Stimulated activated CD8-positive, alpha-beta memory T cell treated with anti-CD3 and anti-CD28 coated beads, Interleukin-15, amount 100 ng/mL, for 4 hours (primary cell): ENCODE data around the gene CD40LG.

ENCODE experiments used
- DNase-seq, 2 donors: peaks; one replicate each; pipeline ENCODE4 v3.0.0-alpha.2; 2020; ENCODE audit warnings: low read depth in 2 of 2

Gene CD40LG

DNA sequence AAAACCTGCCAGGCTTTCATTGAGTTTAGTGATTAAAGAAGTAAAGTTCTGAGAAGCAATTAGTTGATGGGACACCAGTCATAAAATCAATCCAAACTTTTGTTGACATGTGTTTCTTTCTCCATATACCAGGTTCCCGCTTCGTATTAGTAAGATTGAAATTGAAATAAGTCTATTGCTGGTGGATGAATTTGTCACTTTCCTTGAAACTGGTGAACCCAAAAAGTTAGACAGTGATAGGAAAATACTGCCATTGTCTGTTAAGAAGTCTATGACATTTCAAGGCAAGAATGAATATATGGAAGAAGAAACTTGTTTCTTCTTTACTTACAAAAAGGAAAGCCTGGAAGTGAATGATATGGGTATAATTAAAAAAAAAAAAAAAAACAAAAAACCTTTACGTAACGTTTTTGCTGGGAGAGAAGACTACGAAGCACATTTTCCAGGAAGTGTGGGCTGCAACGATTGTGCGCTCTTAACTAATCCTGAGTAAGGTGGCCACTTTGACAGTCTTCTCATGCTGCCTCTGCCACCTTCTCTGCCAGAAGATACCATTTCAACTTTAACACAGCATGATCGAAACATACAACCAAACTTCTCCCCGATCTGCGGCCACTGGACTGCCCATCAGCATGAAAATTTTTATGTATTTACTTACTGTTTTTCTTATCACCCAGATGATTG lies at the start of gene CD40LG:
CD40LG (plus strand) TSS at position 482 of the 684 bp plus-strand sequence; CDS start at position 573, 91 bp downstream.
- DNase-seq = no peak

DNA sequence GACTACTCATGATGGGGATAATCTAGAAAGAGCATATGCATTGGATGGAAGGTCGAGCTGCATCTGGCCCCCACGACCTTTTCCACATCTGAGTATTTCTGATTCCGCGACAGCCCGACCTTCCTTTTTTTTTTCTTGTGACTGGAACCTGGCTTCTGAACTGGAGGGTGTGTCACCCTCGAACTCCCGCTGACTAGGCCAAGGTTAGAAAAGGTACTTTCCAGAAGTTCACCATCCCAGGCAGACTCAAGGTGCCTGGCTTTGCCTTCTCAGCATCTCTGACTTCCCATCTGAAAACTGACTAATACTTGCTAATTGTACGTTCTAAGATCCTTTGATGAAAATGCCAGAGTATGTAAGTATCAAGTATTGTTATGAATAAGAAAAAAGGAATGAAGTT lies 49.3 kb upstream of the CD40LG start:
- no peak for DNase-seq

DNA sequence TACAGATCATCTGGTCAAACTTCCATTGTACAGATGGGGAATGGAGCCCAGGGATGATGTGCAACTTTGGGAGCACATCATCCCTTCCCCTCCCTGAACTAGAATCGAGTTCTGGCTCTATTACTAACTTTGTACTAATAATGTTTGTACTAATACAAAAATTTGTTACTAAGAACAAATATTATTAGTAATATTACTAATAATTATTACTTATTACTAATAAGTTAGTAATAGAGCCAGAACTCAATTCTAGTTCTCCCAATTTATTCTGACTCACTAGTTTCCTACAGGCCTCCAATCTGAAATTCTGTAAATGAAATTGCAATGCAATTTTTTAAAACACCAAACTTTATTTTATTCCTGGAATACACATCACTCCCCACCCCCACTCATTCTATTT lies 47.9 kb upstream of the CD40LG start:
- DNase-seq = no peak

DNA sequence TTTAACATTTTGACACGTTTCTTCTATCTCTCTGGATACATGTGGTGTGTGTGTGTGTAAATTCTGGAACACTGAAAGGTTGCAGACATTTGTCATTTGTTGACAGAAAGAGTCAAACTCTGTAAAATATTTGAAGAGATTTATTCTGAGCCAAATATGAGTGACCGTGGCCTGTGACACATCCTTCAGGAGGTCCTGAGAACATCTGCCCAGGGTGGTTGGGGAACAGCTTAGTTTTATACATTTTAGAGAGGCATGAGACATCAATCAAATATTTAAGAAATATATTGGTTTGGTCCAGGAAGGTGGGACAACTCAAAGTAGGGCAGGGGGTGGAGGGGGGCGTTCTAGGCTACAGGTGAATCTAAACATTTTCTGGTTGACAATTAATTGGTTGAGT lies 40.7 kb upstream of the CD40LG start:
- DNase-seq = no peak

DNA sequence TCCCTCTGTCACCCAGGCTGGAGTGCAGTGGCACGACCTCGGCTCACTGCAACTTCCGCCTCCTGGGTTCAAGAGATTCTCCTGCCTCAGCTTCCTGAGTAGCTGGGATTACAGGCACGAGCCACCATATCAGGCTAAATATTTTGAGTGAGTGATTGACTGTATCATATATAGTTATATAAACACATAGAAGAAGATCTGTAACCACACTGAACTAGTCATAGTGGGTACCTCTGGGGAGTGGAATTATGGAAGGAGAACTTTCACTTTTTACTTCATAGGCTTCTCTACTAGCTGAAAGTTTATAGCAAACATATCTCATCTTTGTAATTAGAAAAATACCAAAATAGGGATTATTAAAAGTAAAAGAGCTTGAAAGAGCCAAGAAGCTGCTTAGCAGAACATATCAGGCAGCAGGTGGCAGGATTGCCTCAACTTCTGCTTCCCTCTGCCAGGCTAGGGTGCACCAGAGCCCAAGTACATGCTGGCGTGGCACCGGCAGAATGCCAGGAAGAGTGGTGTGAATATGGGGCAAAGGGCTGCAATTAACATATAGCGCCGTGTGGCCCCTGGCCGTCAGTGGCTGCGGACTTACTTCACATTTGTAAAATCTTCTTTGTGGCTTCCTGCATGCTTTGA lies 39.5 kb upstream of the CD40LG start:
- peak in 1 of 2 donors; percentile 14 for DNase-seq

DNA sequence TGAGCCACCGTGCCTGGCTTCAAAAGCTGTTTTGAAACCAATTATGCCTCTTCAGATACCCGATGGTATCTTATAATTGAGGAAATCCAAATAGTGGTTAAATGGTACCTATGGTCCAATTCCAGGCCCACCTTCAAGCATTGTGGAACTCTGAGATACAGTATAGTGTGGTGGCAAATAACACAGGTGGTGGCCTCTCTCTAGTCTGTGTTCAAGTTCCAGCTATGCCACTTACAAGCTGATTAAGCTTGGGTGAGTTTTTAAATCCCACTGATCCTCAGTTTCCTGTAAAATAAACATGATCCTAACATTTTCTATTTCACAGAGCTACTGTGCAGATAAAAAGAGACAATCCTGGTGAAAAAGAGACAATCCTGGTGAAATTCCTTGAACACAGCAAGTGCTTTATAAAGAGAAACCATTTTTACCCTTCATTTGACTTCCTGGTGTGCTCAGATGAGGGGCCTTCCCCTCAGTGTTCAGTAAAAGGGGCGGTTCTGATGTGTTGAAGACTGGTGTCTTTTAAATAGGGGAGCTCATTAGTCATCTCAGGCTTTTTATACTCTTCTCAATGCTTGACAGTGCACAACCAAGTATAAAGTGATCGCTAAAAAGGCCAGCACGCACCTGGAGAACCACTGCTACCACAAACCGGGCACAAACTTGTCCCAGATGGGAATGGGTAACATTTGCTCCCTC lies 30.8 kb upstream of the CD40LG start:
- no peak for DNase-seq

DNA sequence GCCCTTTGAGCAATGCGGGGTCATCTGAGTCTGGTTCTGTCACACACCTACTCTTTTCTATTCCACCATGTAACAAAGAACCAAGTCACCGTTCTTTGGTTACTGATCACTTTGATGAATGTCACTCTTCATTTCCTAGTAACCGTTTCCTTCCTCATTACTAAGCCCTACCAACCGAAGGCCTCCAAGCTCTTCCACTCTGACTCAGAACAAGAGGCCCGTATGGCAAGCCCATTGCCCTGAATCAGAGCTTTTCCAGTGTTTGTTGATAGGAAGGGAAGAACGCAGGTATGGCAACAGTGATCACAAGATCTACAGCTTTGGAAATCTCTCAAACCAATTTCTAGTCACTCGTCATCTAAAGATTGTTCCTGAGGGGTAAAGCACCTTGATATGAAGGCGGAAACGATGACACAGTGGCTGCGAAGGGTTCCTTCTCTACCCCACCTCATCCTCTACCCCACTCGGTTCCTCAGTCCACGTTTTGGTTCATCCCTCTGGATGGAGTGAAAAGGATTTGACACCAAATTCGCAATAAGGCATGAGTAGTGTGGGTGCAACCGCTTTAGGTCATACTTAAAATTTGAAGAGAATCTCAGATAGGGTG lies 28.0 kb upstream of the CD40LG start:
- DNase-seq = no peak

DNA sequence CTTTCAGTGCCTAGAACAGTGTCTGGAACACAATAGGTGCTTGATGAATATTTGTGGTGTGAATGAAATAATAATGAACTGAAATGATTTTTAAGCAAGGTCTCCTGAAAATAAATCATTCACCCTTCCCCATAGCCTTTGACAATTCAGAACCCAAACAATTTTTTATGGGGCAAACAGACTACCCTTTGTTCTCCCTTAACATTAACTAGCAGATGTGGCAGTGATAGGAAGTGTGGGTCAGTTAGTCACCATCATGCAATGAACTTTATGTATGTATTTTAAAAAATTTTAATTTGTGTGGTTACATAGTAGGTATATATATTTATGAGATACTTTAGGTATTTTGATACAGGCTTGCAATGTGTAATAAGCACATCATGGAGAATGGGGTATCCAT lies 27.2 kb upstream of the CD40LG start:
- no peak for DNase-seq

DNA sequence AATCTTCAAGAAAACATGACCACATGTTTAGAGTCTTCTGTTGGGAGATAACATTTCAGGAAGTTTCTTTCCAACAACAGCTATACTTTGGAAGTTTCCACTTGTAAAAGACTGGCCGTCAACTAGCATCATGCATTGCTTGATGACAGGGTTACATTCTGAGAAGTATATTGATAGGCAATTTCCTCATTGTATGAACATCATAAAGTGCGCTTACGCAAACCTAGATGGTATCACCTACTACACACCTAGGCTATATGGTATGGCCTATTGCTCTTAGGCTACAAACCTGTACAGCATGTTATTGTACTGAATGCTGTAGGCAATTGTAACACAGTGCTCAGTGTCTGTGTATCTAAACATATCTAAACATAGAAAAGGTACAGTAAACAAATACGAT lies 25.4 kb upstream of the CD40LG start:
- no peak for DNase-seq

DNA sequence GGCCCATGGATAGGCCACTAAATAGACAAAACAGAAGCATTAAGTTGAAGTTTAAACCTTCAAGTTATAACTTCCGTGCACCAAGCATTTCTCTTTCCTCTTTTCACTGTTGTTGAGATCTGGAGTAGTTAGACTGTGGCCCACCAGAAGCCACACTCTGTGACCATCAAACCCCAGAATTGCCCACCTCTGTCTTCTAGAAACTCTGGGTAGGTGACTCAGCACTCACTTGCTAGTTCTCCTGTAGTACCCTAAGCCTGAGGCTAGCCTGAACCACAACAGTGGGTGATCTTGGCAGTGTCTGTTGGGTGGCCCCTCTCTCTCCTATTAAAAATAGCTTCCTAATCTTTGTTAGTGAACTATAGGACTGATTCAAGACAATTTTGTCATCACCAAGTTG lies 24.6 kb upstream of the CD40LG start:
- no peak for DNase-seq

DNA sequence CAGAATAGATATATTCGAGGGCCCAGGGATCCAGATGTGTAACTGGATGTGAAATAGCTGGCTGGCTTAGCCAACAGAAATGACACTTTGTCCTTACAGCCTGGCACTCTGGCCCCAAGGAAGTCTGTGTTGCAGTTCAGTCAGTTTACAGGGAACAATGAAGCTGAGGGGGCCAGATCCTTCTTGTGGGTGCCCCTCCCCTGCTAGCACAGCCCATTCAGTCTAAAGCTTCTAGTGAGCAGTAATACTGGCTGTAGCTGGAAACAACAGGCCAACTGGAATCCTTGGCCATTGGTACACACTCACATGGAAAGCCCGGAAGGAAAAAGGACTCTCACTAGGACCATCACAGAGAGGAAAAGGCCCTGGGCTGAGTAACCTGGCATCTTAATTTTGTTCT lies 22.7 kb upstream of the CD40LG start:
- no peak for DNase-seq

DNA sequence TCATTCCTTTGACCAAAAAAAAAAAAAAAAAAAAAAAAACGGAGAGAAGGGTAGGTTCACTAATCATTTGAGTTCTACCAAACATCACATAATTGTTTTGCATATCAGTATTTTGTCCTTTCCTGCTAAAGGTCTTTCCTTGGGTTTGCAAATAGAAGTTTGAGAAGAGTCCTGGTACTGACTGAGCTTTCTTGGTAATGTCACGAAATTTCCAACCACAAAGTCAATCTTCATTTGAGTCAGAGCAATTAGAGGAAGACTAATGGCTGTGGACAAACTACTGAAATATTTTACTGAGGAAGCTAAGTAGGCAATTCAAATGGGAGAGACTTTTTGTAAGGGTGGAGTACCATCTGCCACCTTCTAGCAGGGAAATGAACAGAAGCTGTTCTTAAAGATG lies 21.7 kb upstream of the CD40LG start:
- no peak for DNase-seq

DNA sequence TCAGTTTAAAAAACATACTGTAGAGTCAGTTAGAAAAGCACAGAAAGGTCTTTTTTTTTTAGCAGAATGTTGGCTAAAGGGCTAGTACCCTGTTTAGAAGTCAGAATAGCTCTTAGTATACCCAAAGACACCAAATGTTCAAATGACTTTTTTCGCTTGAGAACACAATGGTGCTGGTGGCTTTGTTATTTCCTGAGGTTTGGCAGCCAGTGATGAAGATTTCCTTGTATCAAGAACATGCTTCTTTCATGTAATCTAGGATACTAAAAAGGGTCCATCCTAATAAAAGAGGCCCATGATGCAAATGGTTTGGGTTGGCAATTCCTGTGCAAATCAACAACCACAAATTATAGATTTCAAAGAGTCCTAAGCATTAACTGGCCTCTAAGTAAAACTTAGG lies 21.1 kb upstream of the CD40LG start:
- no peak for DNase-seq

DNA sequence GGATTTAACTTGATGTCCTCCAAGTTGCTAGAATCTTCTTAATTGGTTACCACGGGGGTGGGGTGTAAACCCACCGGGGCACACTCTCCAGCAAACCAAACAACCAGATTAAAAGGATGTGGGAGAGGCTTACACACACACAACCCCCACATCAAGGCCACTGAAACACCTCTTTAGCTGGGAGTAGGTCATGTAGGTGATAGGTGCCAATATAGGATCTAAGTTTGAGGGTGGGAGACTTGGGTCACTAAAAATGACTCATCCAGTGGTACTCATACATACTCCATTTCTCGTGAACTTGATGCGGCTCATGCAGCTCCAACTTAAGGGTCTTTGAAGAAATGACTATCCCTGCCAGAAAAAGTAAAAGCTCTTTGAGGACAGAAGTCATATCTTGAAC lies 20.5 kb upstream of the CD40LG start:
- DNase-seq = no peak

DNA sequence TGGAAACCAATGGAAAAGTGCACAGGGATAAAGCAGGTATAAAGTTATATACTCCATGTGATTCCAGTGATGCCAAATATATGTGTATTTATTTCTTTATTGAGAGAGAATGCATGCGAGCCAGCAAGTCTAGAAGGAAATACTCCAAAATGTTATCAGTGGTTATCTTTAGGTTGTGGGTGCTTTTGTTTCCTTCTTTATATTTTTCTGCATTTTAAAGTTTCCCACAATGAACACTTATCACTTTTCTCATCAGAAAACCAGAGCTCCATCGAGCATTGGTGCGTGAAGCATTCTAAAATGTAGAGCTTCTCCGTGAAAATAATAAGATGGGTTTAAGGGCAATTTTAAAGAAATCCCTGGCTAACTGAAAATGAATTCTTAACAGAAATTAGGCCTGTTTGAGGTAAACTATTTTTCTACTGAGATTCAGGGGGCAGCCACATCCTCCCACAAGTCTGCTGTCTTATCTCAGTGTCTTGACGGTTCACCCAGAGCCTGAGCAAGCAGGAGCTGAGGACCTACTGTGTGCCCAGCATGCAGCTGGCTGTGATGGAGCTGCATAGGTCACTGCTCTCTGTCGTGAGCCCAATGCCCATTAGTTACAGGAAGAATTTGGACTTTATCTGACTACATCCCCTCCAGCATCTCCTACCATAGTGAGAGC lies 18.7 kb upstream of the CD40LG start:
- DNase-seq = no peak

DNA sequence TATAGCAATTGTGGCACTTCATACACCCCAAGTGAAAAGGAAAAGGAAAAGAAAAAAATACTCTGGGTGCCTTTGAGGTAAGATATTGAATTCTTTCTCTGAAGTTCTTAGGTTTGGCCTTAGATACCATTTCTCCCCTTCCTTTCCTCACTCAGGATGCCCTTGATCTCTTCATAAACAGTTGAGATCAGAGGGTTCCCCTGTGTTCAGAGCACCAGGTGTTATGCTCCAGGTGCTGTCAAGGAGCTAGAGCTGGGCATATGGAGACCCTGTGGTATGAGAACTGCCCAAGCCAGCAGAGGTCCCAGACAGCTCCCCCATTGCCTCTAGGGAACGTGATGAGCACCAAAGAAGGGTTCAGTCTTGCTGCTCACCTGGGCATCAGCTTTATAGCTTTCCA lies 17.1 kb upstream of the CD40LG start:
- DNase-seq = no peak

DNA sequence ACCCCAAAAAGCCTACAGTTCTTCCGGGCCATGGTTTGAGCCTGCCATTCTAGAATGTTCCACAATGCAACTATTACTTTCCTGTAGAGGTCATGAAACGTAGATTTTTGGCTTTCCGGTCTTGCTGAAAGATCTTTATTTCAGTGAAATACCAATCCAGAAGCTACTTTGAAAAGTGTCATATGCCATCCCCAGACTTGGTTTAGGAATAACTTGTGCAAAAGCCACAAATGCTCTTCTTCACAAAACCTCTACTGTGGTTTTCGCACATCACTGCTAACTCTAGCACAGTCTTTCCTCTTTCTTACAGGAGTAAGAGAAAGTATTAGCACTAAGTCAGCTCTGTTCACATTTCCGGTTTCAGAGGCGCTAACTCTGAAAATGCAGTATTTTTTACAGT lies 12.7 kb upstream of the CD40LG start:
- DNase-seq = no peak

DNA sequence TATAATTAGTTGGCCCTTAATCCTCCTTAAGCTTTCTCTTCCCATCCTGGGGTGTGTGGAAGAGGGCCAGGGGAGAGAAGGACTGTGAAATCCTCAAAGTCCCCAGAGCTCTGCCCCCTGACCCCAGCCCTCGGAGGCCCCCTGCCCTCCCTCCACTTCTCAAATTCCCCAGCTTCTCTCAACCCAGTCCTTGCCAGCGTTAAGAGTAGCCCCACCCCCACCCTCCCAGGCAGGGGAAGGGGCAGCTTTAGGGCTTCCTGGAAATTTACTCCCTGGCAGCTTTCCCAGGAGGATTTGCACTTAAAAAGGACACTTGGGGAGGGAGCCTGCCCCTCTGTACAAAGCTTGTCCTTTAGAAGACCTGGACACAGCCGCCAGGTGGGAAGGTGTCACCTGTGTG lies 11.8 kb upstream of the CD40LG start:
- DNase-seq = no peak

DNA sequence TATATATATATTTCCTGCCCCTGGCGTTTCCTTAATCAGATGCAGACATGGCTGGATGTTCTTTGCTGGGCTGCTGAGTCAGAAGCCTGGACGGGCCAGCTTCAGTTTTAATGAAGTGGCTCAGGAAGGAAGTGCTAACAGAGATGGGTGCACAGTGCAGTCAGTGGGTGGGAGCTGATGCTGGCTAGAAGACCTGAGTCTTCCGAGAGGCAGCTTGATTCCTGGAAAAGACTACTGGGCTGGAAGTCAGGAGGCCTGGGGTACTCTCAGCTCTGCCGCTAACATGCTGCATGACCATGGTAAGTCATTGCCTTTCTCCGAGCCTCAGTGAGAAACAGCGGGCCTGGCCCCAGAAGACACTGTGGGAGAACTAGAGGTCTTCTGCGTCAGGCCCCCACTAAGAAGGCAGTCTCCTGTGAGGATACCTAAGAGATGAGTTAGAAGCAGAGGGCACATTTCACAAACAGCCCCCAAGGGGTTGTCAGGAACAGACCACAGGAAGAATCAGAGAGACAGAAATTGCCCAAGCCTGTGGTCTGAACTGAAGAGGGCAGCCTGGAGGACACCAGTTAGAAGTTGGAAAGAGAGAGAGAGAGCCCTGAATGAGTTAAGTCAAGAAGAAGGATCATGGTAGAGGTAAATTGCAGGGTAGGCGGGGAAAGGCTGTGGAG lies 8.3 kb upstream of the CD40LG start:
- DNase-seq = no peak

DNA sequence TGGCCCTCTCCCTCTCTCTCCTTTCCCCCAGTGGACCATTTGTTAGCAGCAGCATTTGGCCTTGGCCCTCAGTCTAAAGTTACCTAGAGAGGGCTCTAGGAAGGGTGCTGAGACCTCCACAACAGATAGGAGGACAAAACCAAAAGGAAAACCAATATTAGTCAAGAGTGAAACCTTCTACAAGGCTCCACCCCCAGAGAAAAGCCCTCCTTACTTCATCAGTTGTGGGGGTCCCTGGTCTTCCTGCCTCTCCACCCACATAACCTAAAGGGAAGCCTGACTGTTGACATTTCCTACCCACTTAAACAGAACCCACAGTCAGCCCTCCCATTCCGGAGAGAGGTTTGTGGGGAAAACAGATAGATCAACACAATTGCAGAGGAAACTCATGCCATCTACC lies 4.7 kb upstream of the CD40LG start:
- no peak for DNase-seq

DNA sequence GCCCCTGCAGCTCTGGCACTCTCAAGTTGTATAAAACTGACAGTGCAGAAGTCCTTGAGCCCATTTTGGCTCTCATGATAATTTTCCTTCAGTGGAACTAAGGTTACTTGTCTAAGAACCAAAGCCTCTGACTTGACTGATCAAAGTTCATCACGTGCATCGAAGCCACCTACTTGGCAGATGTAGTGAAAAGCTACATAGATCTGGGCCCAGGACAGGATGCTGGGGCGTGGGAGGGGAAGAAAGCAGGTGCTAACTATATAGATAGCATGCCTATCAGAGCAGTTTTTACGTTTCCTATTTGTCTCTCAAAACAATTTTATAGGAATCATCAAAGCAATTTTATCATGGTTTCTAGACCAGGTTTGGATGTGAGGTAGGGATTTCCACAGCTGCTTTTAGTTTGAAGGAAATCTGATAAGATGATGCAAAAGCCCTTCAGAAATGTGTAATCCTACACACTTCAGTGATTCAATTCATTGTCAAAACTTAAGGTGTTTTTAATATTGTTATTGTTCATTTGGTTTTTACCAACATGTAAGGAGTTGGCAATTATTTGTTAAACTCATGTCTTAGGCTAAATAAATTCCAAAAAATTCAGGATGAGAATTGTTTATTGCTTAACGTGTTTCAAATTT lies 1.2 kb upstream of the CD40LG start:
- peak in 1 of 2 donors; percentile 36 for DNase-seq
